Activated CD4-positive, alpha-beta memory T cell treated with anti-CD3 and anti-CD28 coated beads, Interleukin-2, amount 10 ng/mL, durations not matched to agents 7 days and 5 days (primary cell): ENCODE results near the gene SCN1A. TPM values are rescaled to one million over a fixed set of nuclear protein-coding genes. Genes with fewer than 3 reads are reported as not detected.

Source experiments
- CTCF ChIA-PET: fragments of 350-600 bp; sonication (Branson Sonifier 250); formaldehyde crosslinking; loops from one replicate; lab custom pipeline; 2021; ENCODE audit warnings: antibody characterized with exemption, inconsistent platforms; lab: Charles Lee
- POLR2A ChIA-PET: fragments of 350-600 bp; sonication (Branson Sonifier 250); formaldehyde crosslinking; loops from one replicate; lab custom pipeline; 2021; ENCODE audit warnings: antibody characterized with exemption; lab: Charles Lee
- DNase-seq: peaks from one replicate; pipeline ENCODE4 v3.0.0-alpha.2; 2020
- H3K27ac Mint-ChIP-seq: one replicate; pipeline ENCODE4 v1.8.0; 2021; ENCODE audit warnings: mild to moderate bottlenecking, mixed read lengths
- H3K27me3 Mint-ChIP-seq: one replicate; pipeline ENCODE4 v1.8.0; 2021; ENCODE audit warnings: mixed read lengths
- H3K36me3 Mint-ChIP-seq: one replicate; pipeline ENCODE4 v1.8.0; 2021; ENCODE audit warnings: low read depth, mixed read lengths
- H3K4me1 Mint-ChIP-seq: one replicate; pipeline ENCODE4 v1.8.0; 2021; ENCODE audit warnings: mixed read lengths
- H3K4me3 Mint-ChIP-seq: one replicate; pipeline ENCODE4 v1.8.0; 2021; ENCODE audit warnings: mild to moderate bottlenecking, mixed read lengths
- H3K9me3 Mint-ChIP-seq: one replicate; pipeline ENCODE4 v1.8.0; 2021; ENCODE audit warnings: mixed read lengths
- total RNA-seq, 2 experiments: library from RNA; stranded (reverse); gene quantifications; one replicate each; pipeline ENCODE4 v1.2.3, GENCODE V29; 2021

The SCN1A gene
- total RNA-seq: not detected

GRCh38 chr2:166127217-166128155 lies at the start of gene SCN1A:
Gene SCN1A (minus strand): TSS chr2:166128020. CDS start chr2:166073621, 54,399 bp downstream.
- ChIA-PET CTCF (interaction anchor here (0.6 to 3.0 kb wide), 8 partner anchors 13 to 1331 kb away, joined by 4 to 8 read pairs (median 4); partner anchors contain the start of gene TTC21B), POLR2A (interaction anchor here (1.1 kb wide), 1 partner anchor 174 kb away, joined by 3 read pairs; the partner anchor contains the start of gene TTC21B)
- H3K9me3 Mint-ChIP-seq: no peaks in the 10 kb centered on the region
- peaks cover 15% of the 10 kb centered on the region for H3K27me3 Mint-ChIP-seq
- no peak within 1 kb of the TSS for H3K4me3 Mint-ChIP-seq
- DNase-seq: no peak
- no peaks in the 10 kb centered on the region for H3K36me3 Mint-ChIP-seq
- H3K4me1 Mint-ChIP-seq: no peaks in the 10 kb centered on the region
- no peak within 1 kb of the TSS for H3K27ac Mint-ChIP-seq

- ChIA-PET POLR2A (no interaction called here), CTCF (no interaction called here)
- Mint-ChIP-seq H3K27ac (no peak overlapping the region), H3K4me3 (no peak overlapping the region), H3K4me1 (no peaks in the 10 kb centered on the region), H3K9me3 (no peaks in the 10 kb centered on the region), H3K27me3 (peaks cover 4% of the 10 kb centered on the region), H3K36me3 (no peaks in the 10 kb centered on the region)
- no peak for DNase-seq
These were observed 45.4 kb upstream of the SCN1A start for GRCh38 chr2:166173263-166173662.

GRCh38 chr2:166171216-166171615 lies 43.4 kb upstream of the SCN1A start:
- peaks cover 4% of the 10 kb centered on the region for H3K27me3 Mint-ChIP-seq
- no peak overlapping the region for H3K4me3 Mint-ChIP-seq
- H3K4me1 Mint-ChIP-seq: no peaks in the 10 kb centered on the region
- no peak overlapping the region for H3K27ac Mint-ChIP-seq
- CTCF ChIA-PET: no interaction called here
- no peaks in the 10 kb centered on the region for H3K36me3 Mint-ChIP-seq
- POLR2A ChIA-PET: no interaction called here
- DNase-seq: no peak
- no peaks in the 10 kb centered on the region for H3K9me3 Mint-ChIP-seq

GRCh38 chr2:166170356-166170755 lies 42.5 kb upstream of the SCN1A start:
- Mint-ChIP-seq H3K27me3 (peaks cover 4% of the 10 kb centered on the region), H3K36me3 (no peaks in the 10 kb centered on the region), H3K4me1 (no peaks in the 10 kb centered on the region), H3K9me3 (no peaks in the 10 kb centered on the region), H3K4me3 (no peak overlapping the region), H3K27ac (no peak overlapping the region)
- ChIA-PET POLR2A (no interaction called here), CTCF (no interaction called here)
- DNase-seq: no peak

GRCh38 chr2:166167449-166167848 lies 39.6 kb upstream of the SCN1A start:
- no peak overlapping the region for H3K27ac Mint-ChIP-seq
- H3K9me3 Mint-ChIP-seq: no peaks in the 10 kb centered on the region
- no peaks in the 10 kb centered on the region for H3K4me1 Mint-ChIP-seq

GRCh38 chr2:166163775-166164174 lies 36.0 kb upstream of the SCN1A start:
- no peak for DNase-seq
- Mint-ChIP-seq H3K36me3 (no peaks in the 10 kb centered on the region), H3K4me3 (no peak overlapping the region), H3K9me3 (no peaks in the 10 kb centered on the region), H3K27ac (no peak overlapping the region), H3K4me1 (no peaks in the 10 kb centered on the region), H3K27me3 (no peaks in the 10 kb centered on the region)
- ChIA-PET CTCF (no interaction called here), POLR2A (no interaction called here)

More at GRCh38 chr2:166167449-166167848, 39.6 kb upstream of the SCN1A start:
- Mint-ChIP-seq H3K4me3 (no peak overlapping the region), H3K27me3 (peaks cover 4% of the 10 kb centered on the region), H3K36me3 (no peaks in the 10 kb centered on the region)
- POLR2A ChIA-PET: no interaction called here
- DNase-seq: no peak
- CTCF ChIA-PET: no interaction called here

- Mint-ChIP-seq H3K36me3 (no peaks in the 10 kb centered on the region), H3K27ac (no peak overlapping the region), H3K9me3 (no peaks in the 10 kb centered on the region), H3K27me3 (peaks cover 2% of the 10 kb centered on the region), H3K4me3 (no peak overlapping the region), H3K4me1 (no peaks in the 10 kb centered on the region)
- no peak for DNase-seq
- ChIA-PET POLR2A (no interaction called here), CTCF (no interaction called here)
These were observed 30.7 kb upstream of the SCN1A start for GRCh38 chr2:166158546-166158945.

GRCh38 chr2:166157578-166157977 lies 29.8 kb upstream of the SCN1A start:
- H3K27me3 Mint-ChIP-seq: peaks cover 2% of the 10 kb centered on the region
- no peaks in the 10 kb centered on the region for H3K36me3 Mint-ChIP-seq
- DNase-seq: no peak
- POLR2A ChIA-PET: no interaction called here
- H3K4me1 Mint-ChIP-seq: no peaks in the 10 kb centered on the region
- H3K27ac Mint-ChIP-seq: no peak overlapping the region
- H3K9me3 Mint-ChIP-seq: no peaks in the 10 kb centered on the region
- H3K4me3 Mint-ChIP-seq: no peak overlapping the region
- CTCF ChIA-PET: no interaction called here

GRCh38 chr2:166156985-166157490 lies 29.2 kb upstream of the SCN1A start:
- CTCF ChIA-PET: no interaction called here
- no peaks in the 10 kb centered on the region for H3K9me3 Mint-ChIP-seq
- H3K27ac Mint-ChIP-seq: no peak overlapping the region
- no peaks in the 10 kb centered on the region for H3K36me3 Mint-ChIP-seq
- H3K27me3 Mint-ChIP-seq: peaks cover 2% of the 10 kb centered on the region
- no peaks in the 10 kb centered on the region for H3K4me1 Mint-ChIP-seq
- POLR2A ChIA-PET: no interaction called here
- H3K4me3 Mint-ChIP-seq: no peak overlapping the region
- no peak for DNase-seq

- Mint-ChIP-seq H3K9me3 (no peaks in the 10 kb centered on the region), H3K4me3 (no peak overlapping the region), H3K27me3 (peaks cover 2% of the 10 kb centered on the region), H3K36me3 (no peaks in the 10 kb centered on the region), H3K27ac (no peak overlapping the region), H3K4me1 (no peaks in the 10 kb centered on the region)
- ChIA-PET POLR2A (no interaction called here), CTCF (no interaction called here)
- DNase-seq: no peak
These were observed 27.8 kb upstream of the SCN1A start for GRCh38 chr2:166155589-166155988.

- Mint-ChIP-seq H3K4me3 (no peak overlapping the region), H3K4me1 (no peaks in the 10 kb centered on the region), H3K27ac (no peak overlapping the region), H3K9me3 (no peaks in the 10 kb centered on the region), H3K36me3 (no peaks in the 10 kb centered on the region), H3K27me3 (peaks cover 2% of the 10 kb centered on the region)
- ChIA-PET POLR2A (no interaction called here), CTCF (no interaction called here)
- DNase-seq: no peak
These were observed 27.0 kb upstream of the SCN1A start for GRCh38 chr2:166154685-166155338.

- CTCF ChIA-PET: no interaction called here
- POLR2A ChIA-PET: no interaction called here
- Mint-ChIP-seq H3K27me3 (peaks cover 2% of the 10 kb centered on the region), H3K4me3 (no peak overlapping the region), H3K4me1 (no peaks in the 10 kb centered on the region), H3K9me3 (no peaks in the 10 kb centered on the region), H3K27ac (no peak overlapping the region), H3K36me3 (no peaks in the 10 kb centered on the region)
- DNase-seq: no peak
These were observed 24.2 kb upstream of the SCN1A start for GRCh38 chr2:166152064-166152463.
